Osteocyte (in vitro differentiated cells): ENCODE data around the gene MYO10. TPM values are rescaled to one million over a fixed set of nuclear protein-coding genes. Genes with fewer than 3 reads are reported as not detected.

Experiments
- DNase-seq: peaks from one replicate; pipeline ENCODE4 v3.0.0; 2021; ENCODE audit warnings: mixed read lengths; ENCODE audit not compliant: unreplicated experiment; ENCODE audit errors: extremely low spot score
- H3K27ac Mint-ChIP-seq: one replicate; pipeline ENCODE4 v1.8.0; 2021; ENCODE audit warnings: mild to moderate bottlenecking, mixed read lengths; ENCODE audit not compliant: unreplicated experiment
- H3K27me3 Mint-ChIP-seq: one replicate; pipeline ENCODE4 v1.8.0; 2021; ENCODE audit warnings: mixed read lengths; ENCODE audit not compliant: unreplicated experiment
- H3K36me3 Mint-ChIP-seq: one replicate; pipeline ENCODE4 v1.8.0; 2021; ENCODE audit warnings: mixed read lengths; ENCODE audit not compliant: unreplicated experiment
- H3K4me1 Mint-ChIP-seq: one replicate; pipeline ENCODE4 v1.8.0; 2021; ENCODE audit warnings: mixed read lengths; ENCODE audit not compliant: unreplicated experiment
- H3K4me3 Mint-ChIP-seq: one replicate; pipeline ENCODE4 v1.8.0; 2021; ENCODE audit warnings: mild to moderate bottlenecking, moderate library complexity, mixed read lengths; ENCODE audit not compliant: unreplicated experiment
- H3K9me3 Mint-ChIP-seq: one replicate; pipeline ENCODE4 v1.8.0; 2021; ENCODE audit warnings: mixed read lengths; ENCODE audit not compliant: unreplicated experiment
- CTCF ChIP-seq: fragments of 200-600 bp; sonication (generic); IDR thresholded peaks from 2 replicates; pipeline ENCODE4 v1.5.0; 2021; ENCODE audit warnings: antibody characterized with exemption, mild to moderate bottlenecking, moderate library complexity
- total RNA-seq: library from RNA; stranded (reverse); gene quantifications from 2 replicates; pipeline ENCODE4 v1.2.1, GENCODE V29; 2021

MYO10 gene
- total RNA-seq, 1 donor from 2014 or later, result 87.8 TPM

- H3K4me1 Mint-ChIP-seq, result no peaks in the 10 kb centered on the region
- H3K36me3 Mint-ChIP-seq, result peaks cover 68% of the 10 kb centered on the region
- H3K27me3 Mint-ChIP-seq, result no peaks in the 10 kb centered on the region
- H3K4me3 Mint-ChIP-seq, result no peak overlapping the region
- no peak overlapping the region for H3K27ac Mint-ChIP-seq
- H3K9me3 Mint-ChIP-seq, result no peaks in the 10 kb centered on the region
- no peak for TF ChIP-seq CTCF
- DNase-seq, result no peak
Observed at GRCh38 chr5:16679190-16679589, 256.9 kb downstream of the MYO10 start.

GRCh38 chr5:16675806-16676205 lies 260.3 kb downstream of the MYO10 start:
- no peaks in the 10 kb centered on the region for H3K4me1 Mint-ChIP-seq
- DNase-seq, result no peak
- TF ChIP-seq CTCF, result no peak
- H3K4me3 Mint-ChIP-seq, result no peak overlapping the region
- H3K9me3 Mint-ChIP-seq, result no peaks in the 10 kb centered on the region
- no peaks in the 10 kb centered on the region for H3K27me3 Mint-ChIP-seq
- H3K27ac Mint-ChIP-seq, result no peak overlapping the region
- H3K36me3 Mint-ChIP-seq, result peaks cover 60% of the 10 kb centered on the region

- H3K36me3 Mint-ChIP-seq, result peaks cover 53% of the 10 kb centered on the region
- H3K27ac Mint-ChIP-seq, result no peak overlapping the region
- DNase-seq, result no peak
- no peaks in the 10 kb centered on the region for H3K27me3 Mint-ChIP-seq
- peaks cover 5% of the 10 kb centered on the region for H3K4me1 Mint-ChIP-seq
- H3K9me3 Mint-ChIP-seq, result no peaks in the 10 kb centered on the region
- no peak for TF ChIP-seq CTCF
- no peak overlapping the region for H3K4me3 Mint-ChIP-seq
Observed at GRCh38 chr5:16674750-16675149, 261.3 kb downstream of the MYO10 start.

- H3K36me3 Mint-ChIP-seq, result peaks cover 52% of the 10 kb centered on the region
- H3K4me3 Mint-ChIP-seq, result no peak overlapping the region
- no peak overlapping the region for H3K27ac Mint-ChIP-seq
- no peak for DNase-seq
- no peaks in the 10 kb centered on the region for H3K27me3 Mint-ChIP-seq
- TF ChIP-seq CTCF, result no peak
- H3K4me1 Mint-ChIP-seq, result peaks cover 15% of the 10 kb centered on the region
- no peaks in the 10 kb centered on the region for H3K9me3 Mint-ChIP-seq
Observed at GRCh38 chr5:16673241-16674201, 262.6 kb downstream of the MYO10 start.

- no peak for DNase-seq
- peaks cover 62% of the 10 kb centered on the region for H3K36me3 Mint-ChIP-seq
- no peak overlapping the region for H3K27ac Mint-ChIP-seq
- no peak overlapping the region for H3K4me3 Mint-ChIP-seq
- no peaks in the 10 kb centered on the region for H3K27me3 Mint-ChIP-seq
- peaks cover 20% of the 10 kb centered on the region for H3K4me1 Mint-ChIP-seq
- no peaks in the 10 kb centered on the region for H3K9me3 Mint-ChIP-seq
- TF ChIP-seq CTCF, result no peak
Observed at GRCh38 chr5:16671208-16671607, 264.9 kb downstream of the MYO10 start.
